ENCODE measurements around the gene HTT. TPM values are rescaled to one million over a fixed set of nuclear protein-coding genes. Genes with fewer than 3 reads are reported as not detected.

Gene HTT
- polyA plus RNA-seq, 2 of the 4 experiments (the other 2 are of a cell fraction), result 14.5 to 16.9 TPM

DNA sequence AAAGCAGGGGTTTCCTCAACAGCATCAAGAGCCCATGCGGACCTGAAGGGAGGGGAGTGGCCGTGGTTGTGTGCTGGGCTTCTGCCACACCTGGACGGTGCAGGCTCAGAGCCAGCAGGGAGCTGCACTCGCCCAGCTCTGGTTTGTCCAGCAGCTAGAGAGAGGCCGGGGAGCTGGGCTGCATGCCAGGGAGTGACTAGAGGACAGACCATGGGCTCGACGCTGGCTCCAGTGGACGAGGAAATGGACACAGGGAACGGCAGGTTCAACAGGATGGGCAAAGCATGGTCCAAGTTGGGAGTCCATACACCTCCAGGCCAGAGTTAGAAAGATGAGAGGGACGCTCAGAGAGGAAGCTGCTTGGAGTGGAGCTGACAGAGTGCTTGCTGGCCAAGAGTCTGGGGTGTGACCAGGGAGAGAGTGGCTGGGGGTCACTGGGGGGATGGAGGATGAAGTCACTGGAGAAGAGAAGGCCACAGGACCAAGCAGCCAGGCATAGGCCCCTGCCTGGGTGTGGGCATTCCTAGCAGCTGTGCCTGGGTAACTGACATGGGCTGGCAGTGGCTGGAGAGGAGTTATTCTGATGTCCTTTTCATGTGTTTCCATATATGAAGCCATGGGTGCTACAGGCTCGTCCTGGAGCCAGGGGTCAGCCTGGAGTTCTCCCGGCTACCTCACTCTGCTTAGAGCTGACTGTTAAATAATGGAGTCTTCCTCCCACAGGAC lies 43.0 kb upstream of the HTT start:
- Histone ChIP-seq H3K4me1 (no peaks in the 10 kb centered on the region), H3K9me3 (no peaks in the 10 kb centered on the region), H3K4me3 (no peak overlapping the region), H3K27ac (no peak overlapping the region), H3K4me2 (no peak overlapping the region)
- CTCF ChIA-PET, result interaction anchor here (1.1 kb wide), 1 partner anchor 16 kb away, joined by 4 read pairs; no protein-coding TSS in a partner anchor
- WGBS (ENCODE audit: missing lambda C conversion rate), result 60% methylated on average over 10 of the region's 12 CpGs
- POLR2A ChIA-PET, result no interaction called here
- ATAC-seq (no peak), FAIRE-seq (no peak), DNase-seq (ENCODE audit: low read depth in 1 of 2, low spot score in 1 of 2) (no peak)
- no peak for TF ChIP-seq TP53 (CRISPR knock-in tag; IDR thresholded peaks at IDR 0.05)
- TF ChIP-seq EHMT2 (IDR thresholded peaks at IDR 0.05; ENCODE audit: low read depth), result no peak
- TF ChIP-seq, protein P1, sequence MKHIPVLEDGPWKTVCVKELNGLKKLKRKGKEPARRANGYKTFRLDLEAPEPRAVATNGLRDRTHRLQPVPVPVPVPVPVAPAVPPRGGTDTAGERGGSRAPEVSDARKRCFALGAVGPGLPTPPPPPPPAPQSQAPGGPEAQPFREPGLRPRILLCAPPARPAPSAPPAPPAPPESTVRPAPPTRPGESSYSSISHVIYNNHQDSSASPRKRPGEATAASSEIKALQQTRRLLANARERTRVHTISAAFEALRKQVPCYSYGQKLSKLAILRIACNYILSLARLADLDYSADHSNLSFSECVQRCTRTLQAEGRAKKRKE (CRISPR knock-in tag; IDR thresholded peaks at IDR 0.05; ENCODE audit: low read depth), result no peak
- no peak for TF ChIP-seq NPAS2 (CRISPR knock-in tag; IDR thresholded peaks at IDR 0.05; ENCODE audit: borderline replicate concordance)
- no peak for TF ChIP-seq ZSCAN20 (CRISPR knock-in tag; IDR thresholded peaks at IDR 0.05)
- TF ChIP-seq HOXA7 (CRISPR knock-in tag; IDR thresholded peaks at IDR 0.05), result no peak
- TF ChIP-seq CHD4 (IDR thresholded peaks at IDR 0.05; ENCODE audit: borderline replicate concordance), result no peak
- no peak for TF ChIP-seq ESRRA (IDR thresholded peaks at IDR 0.05; ENCODE audit: borderline replicate concordance, low read length)

DNA sequence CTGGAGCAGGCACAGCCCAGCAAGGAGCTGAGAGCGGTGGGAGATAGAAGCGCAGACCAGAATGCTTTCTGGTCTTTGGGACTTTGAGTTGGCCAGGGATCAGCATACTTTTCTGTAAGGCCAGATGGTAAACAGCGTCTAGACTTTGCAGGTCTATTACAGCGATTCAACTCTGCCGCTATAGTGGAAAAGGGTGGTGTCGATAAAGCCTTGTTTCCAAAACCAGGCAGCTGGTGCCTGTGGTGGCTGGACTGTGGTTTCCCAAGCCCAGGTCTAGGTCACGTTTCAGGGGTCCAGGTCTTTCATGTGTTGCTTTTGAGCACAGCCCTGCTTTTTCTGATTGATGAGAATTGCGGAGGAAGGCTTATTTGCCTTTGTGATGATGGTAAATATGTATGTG lies 40.2 kb upstream of the HTT start:
- ATAC-seq (no peak), DNase-seq (ENCODE audit: low read depth in 1 of 2, low spot score in 1 of 2) (no peak), FAIRE-seq (no peak)
- ChIA-PET CTCF (interaction anchor here (1.2 to 1.5 kb wide), 2 partner anchors 12 kb away, joined by 3 to 4 read pairs; no protein-coding TSS in a partner anchor), POLR2A (no interaction called here)
- Histone ChIP-seq H3K4me3 (no peak overlapping the region), H3K4me2 (no peak overlapping the region), H3K4me1 (no peaks in the 10 kb centered on the region), H3K27ac (no peak overlapping the region), H3K9me3 (no peaks in the 10 kb centered on the region)
- WGBS (ENCODE audit: missing lambda C conversion rate), result 77% methylated on average over 8 of the region's 8 CpGs
- TF ChIP-seq, protein P2, sequence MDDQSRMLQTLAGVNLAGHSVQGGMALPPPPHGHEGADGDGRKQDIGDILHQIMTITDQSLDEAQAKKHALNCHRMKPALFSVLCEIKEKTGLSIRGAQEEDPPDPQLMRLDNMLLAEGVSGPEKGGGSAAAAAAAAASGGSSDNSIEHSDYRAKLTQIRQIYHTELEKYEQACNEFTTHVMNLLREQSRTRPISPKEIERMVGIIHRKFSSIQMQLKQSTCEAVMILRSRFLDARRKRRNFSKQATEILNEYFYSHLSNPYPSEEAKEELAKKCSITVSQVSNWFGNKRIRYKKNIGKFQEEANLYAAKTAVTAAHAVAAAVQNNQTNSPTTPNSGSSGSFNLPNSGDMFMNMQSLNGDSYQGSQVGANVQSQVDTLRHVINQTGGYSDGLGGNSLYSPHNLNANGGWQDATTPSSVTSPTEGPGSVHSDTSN (IDR thresholded peaks at IDR 0.05), result no peak
- TF ChIP-seq NPAS2 (CRISPR knock-in tag; IDR thresholded peaks at IDR 0.05; ENCODE audit: borderline replicate concordance), result no peak
- no peak for TF ChIP-seq HOXA7 (CRISPR knock-in tag; IDR thresholded peaks at IDR 0.05)
- TF ChIP-seq BHLHE40 (IDR thresholded peaks at IDR 0.05; ENCODE audit: low read depth, low read length), result no peak
- no peak for TF ChIP-seq KDM5A (IDR thresholded peaks at IDR 0.05)
- TF ChIP-seq RCOR1 (IDR thresholded peaks at IDR 0.05; ENCODE audit: low read depth, low read length), result no peak
- TF ChIP-seq ZC3H11A (IDR thresholded peaks at IDR 0.05), result no peak
- TF ChIP-seq, protein P1 (CRISPR knock-in tag; IDR thresholded peaks at IDR 0.05; ENCODE audit: low read depth), result no peak
- no peak for TF ChIP-seq JUNB (IDR thresholded peaks at IDR 0.05)
- no peak for TF ChIP-seq HDAC2 (IDR thresholded peaks at IDR 0.05)
- TF ChIP-seq, protein P3, sequence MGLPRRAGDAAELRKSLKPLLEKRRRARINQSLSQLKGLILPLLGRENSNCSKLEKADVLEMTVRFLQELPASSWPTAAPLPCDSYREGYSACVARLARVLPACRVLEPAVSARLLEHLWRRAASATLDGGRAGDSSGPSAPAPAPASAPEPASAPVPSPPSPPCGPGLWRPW (IDR thresholded peaks at IDR 0.05), result no peak
- no peak for TF ChIP-seq ZFP36 (IDR thresholded peaks at IDR 0.05; ENCODE audit: borderline replicate concordance, partially characterized antibody)
- TF ChIP-seq CBX2 (IDR thresholded peaks at IDR 0.05; ENCODE audit: borderline replicate concordance, low read depth), result no peak
- TF ChIP-seq FOXS1 (CRISPR knock-in tag; IDR thresholded peaks at IDR 0.05), result no peak
- no peak for TF ChIP-seq RARB (CRISPR knock-in tag; IDR thresholded peaks at IDR 0.05)
- TF ChIP-seq HEYL (CRISPR knock-in tag; IDR thresholded peaks at IDR 0.05), result no peak
- TF ChIP-seq, protein P4, sequence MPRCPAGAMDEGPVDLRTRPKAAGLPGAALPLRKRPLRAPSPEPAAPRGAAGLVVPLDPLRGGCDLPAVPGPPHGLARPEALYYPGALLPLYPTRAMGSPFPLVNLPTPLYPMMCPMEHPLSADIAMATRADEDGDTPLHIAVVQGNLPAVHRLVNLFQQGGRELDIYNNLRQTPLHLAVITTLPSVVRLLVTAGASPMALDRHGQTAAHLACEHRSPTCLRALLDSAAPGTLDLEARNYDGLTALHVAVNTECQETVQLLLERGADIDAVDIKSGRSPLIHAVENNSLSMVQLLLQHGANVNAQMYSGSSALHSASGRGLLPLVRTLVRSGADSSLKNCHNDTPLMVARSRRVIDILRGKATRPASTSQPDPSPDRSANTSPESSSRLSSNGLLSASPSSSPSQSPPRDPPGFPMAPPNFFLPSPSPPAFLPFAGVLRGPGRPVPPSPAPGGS (IDR thresholded peaks at IDR 0.05), result no peak
- no peak for TF ChIP-seq NR3C1 (IDR thresholded peaks at IDR 0.05)
